NCI-H128 (cell line): ENCODE data around the gene U2SURP.

Experiments
- DNase-seq: peaks from one replicate; lab custom pipeline; 2025; ENCODE audit not compliant: unreplicated experiment; lab: John Stamatoyannopoulos, UW

U2SURP gene

DNA sequence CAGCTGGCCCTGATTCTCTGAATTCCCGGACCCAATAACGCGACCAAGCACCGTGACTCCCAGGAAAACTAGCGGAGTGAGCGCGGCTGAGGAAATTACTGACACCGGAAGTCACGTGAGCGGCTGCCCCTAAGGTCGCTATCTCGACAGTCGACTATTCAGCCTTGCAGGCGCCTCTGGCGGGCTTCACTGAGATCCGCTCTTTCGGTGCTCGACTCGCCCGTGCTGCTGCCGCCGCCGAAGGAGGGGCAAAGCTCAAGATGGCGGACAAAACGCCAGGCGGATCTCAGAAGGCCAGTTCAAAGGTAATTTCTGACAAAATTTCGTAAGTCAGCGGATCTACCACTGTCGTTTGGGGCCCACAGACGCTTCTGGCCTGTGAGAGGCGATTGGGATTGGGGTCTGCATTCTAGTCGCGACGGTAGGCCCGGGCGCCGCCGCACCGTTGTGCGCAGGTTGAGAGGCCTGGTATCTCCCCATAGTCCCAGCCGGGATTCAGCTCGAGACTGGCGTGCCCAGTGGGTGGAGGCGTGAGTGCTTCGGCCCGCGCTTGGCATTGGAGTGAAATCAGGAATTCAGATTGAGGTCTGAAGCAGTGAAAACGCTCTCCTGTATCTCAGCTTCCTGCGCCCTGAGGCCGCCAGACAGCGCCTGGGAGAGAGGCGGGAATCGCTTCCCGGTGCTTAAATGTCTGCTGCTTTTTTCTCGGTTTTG, at the start of gene U2SURP:
Gene U2SURP, plus strand, starts transcription at position 202 of the 714 bp plus-strand sequence. Its CDS starts 59 bp downstream, at position 261.
- DNase-seq: peak; percentile 95

DNA sequence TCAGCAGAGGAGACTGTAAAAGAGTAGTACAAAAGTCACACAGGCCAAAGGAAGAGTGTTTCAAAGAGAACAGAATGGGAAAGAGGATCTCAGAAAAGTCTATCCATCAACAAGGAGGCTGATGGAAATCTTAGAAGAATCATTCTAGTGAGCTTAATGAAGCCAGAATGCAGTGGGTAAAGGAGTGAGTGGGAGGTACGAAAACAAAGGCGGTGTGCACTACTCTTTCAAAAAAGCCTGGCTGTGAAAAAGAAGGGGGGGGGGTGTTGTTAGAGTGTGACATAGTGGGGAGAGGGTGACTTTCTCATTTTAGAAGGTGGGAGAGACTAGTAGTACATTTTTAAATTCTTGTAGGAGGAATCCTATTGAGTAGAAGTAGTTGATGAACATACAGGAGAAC, 49.6 kb upstream of the U2SURP start:
- DNase-seq: no peak

DNA sequence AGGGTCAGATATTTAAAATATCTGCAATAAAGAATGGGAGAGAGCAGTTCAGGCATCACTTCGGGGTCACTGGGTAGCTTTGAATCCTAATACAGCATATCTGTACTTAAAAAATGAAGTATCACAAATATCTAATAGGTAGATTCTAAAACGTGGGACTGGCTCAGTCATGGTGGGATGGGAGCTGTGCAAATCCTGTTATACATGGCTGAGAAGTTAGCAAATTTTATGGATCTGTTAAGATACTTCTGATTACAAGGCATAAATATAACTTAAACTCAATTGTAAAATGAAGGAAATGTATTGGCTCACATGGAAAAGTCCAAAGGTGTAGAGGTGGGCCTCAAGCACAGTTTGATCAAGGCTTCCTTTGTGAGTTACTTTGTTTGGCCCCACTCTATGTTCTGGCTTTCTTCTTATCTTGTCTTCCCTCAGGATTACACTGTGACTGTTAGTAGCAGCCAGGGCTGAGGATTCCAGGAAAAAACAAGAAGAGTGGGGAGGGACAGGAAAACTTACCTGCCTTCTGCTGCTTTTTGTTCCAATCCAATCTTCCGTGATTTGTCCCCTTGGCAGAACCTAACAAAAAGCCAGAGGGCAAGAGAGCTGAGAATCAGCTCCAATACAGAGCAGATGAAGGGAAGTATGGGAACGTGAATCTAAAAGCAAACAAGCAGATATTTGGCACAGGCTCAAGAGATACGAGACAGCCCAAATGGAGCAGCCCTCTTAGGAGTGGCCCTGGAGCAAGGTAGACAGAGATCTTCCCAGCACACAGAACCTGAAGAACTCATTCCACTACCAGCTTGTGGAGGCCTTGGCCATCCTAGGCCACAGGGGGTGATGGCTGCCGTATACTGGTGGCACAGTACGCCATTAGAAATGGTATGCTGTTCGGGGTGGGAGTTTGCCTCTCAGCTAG, 48.8 kb upstream of the U2SURP start:
- DNase-seq: no peak

DNA sequence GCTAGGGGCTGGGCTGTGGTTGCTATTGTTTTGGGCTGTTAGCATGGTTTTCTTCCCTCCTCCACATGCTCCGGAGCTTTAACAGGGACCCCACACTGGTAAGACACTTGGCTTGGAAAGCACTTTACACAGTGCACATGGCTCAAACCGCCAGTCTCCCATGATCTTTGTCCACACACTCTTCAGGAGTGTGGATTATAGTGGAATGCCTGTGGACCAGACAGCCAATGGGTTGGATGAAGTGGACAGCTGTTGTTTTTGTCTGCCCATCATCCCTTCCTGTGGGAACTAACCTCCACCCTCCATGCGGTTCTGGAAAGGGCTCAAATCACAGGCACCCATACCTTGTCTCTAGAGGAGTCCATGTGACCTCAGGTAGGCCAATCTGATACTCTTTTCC, 47.9 kb upstream of the U2SURP start:
- no peak for DNase-seq

DNA sequence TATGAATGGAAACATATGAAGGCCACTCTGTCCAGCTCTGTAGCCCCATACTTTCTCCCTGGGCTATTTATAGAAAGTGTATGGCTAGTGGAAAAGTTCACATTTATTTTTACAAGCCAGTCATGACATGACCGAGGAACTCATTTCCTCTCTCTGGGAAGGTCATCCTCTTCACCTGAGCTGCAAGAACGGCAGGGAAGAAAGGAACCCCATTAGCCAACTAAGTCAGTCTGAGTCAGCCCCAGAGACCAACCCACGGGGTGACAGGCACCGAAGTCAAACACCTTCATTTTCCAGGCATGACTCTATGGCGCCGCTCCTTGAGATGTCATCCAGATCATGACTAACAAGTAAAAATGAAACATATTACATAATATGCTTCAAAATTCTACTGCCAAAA, 42.7 kb upstream of the U2SURP start:
- DNase-seq: no peak

DNA sequence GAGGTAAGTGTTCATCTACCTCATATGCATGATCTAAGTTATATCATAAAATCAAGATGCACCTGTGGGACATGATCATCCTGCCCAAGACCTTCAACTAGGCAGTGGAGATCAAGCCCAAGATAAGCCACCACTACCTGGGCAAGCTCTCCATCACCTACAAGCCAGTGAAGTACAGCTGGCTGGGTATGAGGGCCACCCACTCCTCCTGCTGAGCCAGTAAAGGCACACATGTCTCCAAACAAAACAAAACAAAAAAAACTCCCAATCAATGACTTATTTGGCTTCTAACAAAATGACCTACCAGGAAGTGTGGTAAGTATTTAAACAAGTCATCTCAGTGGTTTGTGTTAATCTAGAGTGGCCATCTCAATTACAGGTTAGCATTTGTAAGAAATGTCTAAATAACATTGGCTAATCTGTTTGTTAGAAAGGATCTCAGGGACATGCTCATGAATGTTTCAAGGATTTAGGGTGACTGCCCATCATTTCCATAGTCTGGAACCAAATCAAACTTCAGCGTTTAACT, 41.0 kb upstream of the U2SURP start:
- DNase-seq: no peak

DNA sequence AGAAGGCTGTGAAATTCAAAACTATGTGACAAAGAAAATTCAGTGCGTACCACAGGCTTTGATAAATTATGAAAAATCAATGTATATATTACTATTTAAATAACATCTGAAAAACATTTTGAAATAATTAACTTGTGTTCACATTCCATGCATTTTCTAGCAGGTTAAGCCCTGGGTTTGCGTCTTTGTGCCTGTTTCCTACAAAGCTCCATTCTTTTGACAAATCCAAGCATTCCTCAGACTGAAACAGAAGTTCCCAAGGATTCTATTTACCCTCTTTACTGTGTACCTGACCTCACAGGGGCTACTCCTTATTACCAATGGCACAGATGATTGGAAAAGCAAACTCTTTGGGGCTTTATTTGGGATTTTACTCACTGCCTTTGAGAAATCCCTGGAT, 39.8 kb upstream of the U2SURP start:
- DNase-seq: no peak

DNA sequence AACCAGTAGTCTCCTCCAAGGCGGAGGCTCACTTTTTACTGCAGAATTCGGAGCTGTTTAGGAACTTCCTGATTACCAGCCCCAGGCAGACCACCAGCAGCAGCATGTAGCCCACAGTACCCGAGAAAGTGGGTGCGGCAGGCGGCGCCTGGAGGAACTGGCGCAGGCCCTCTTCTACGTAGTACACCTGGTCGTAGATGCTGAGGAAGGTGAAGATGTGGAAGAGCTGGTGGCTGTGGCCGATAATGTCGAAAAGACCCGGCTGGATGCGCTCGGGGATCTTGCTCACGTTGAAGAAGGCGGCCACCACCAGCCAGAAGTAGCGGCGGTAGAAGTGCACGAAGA, 39.2 kb upstream of the U2SURP start:
- DNase-seq: no peak

DNA sequence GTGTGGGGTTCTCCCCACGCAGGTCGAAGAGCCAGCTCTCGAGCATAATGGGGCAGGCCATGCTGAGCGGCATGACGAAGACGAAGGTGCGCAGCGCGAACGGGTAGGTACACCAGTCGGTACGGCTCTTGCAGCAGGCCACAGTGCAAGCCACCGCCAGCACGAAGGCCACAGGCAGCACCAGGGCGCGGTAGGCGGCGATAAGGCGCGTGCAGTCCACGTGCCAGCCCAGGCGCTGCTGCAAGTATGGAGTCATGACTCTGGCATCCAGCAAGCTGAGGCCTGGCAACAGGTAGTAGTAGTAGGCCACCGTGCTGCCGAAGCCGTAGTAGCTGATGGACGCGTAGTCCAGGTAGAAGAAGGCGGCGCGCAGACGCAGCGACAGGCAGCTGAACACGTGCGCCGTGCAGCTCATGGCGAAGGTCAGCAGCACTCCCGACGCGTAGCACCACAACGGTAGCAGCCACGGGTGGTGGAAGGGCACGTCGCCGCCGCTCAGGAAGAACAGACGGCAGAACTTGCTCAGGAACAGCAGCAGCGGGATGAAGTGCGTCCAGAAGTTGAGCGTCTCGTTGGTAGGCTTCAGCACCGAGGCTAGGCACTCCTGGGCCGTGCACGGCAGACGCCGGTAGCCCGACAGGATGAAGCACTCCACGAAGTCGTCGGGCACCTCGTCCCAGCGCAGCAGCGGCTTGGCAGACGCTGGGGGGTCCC, 38.7 kb upstream of the U2SURP start:
- DNase-seq: no peak

DNA sequence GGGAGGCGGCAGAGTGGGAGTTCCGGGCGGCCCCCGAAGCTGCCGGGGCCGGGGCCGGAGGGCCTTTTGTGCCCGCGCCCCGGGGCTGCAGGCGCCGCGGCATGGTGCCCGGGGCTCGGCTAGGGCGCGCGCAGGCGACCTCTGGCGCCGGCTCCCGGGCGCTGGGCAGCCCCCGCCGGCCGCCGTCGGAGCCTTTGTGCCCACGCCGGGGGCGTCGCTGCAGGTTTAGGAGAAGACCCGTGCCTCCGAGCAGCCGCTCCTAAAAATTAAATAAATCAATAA, 38.2 kb upstream of the U2SURP start:
- DNase-seq: no peak

DNA sequence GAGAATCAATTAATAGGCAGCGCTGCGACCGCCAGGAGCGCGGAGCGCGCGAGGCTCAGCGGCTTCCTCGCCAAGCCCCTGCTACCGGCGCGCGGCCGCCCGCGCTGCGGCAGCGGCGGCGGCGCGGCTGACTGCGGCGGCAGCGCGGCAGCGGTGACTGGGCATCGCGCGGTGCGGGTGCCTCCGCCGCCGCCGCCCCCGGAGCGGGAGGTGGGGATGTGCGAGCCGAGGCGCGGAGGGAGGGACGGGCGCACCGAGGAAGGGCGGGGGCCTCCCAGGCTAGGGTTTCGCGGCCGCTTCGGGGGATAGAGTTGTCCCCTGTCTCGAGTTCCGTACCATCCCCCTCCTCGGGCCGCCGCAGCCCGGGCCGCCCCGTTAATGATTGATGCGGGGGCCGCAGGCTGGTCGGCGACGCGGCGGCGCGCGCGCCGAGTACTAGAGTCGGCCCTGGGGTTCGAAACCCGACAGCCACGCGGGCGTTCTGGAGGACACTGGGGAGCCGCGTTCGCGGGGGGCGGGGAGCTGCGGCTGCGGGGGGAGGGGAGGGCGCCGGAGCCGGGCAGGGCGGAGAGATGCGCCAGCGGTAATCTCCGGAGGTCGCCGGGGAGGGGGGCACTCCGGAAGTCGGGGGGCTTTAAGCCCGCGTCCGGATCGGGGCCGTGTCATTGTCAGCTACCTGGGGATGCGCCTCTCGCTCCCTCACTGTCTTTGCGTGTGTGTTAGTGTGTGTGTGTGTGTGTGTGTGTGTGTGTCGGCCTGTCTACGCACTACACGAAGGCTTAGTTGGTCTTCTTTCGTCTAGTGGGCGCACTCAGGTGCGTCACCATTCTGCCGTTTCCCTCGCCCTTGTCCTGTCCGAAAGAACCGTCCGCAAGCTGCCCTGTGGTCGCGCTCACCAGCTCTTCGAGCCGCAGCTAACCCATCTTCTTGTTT, 37.6 kb upstream of the U2SURP start, which contains the start of gene PAQR9:
Gene PAQR9, minus strand, starts transcription at position 159 of the 933 bp plus-strand sequence. CDS start 338 bp downstream, outside the sequence.
- no peak for DNase-seq

DNA sequence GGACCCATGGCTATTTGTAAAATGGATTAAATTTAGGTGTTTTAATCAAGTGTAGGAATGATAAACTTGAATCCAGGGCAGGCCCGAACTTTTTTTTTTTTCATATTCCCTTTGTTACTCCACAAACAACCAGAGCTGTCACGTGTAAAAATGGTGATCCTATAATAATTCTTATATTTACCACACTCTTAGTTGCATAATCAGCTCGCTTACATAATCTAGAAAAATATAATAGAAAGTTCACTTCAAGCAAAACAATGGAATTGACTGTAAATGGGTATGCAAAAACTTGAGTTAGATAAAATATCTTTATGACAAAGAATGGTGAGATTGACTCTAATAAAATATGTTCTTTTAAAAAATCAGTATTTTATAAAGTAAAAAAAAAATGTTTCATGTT, 35.8 kb upstream of the U2SURP start:
- DNase-seq: no peak

DNA sequence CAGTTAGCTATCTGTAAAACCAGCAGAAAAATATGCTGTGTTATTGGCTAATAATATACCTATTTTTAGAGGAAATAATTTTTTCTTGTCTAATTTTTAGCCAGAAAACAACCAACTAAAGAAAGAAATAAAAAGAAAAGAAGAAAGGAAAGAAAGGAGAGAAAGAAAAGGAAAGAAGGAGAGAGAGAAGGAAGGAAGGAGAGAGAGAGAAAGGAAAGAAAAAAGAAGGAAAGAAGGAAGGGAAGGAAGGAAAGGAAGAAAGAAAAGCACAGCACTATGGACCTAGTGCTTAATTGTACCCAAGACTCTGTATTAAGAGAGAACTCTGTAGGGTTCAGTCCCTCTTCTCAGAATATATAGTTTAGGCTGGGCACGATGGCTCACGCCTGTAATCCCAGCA, 34.6 kb upstream of the U2SURP start:
- no peak for DNase-seq

DNA sequence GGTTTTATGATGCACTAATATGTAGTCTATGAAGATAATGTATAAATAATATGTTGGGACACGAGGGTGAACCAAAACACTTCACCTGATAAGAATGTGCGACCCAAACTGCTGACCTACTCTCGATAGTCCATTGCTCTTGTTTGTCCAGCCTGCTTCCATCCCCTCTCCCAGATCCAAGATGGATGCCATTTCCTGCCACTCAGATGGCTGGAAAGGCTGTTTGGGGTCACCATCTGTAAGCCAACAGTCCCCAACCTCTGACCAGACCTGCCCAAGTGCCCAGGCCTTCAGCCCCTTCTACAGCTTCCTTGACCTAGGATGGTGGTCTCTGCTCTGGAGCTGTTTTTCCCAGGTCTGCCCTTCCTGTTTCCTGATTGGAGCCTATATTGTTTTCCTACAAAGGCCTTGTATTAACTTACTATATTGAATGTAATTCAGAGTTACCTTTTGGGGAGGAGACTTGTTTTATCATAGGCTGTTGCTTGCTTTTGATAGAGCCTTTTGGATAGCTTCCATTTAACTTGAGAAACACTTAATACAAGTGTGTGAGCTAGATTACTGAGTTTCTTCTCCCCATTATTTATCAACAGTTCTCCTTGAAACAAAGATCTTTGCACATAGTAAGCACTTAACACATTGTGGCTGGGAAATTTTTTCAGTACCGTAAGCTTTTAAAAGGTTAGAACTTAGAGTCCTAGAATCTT, 32.9 kb upstream of the U2SURP start:
- no peak for DNase-seq

DNA sequence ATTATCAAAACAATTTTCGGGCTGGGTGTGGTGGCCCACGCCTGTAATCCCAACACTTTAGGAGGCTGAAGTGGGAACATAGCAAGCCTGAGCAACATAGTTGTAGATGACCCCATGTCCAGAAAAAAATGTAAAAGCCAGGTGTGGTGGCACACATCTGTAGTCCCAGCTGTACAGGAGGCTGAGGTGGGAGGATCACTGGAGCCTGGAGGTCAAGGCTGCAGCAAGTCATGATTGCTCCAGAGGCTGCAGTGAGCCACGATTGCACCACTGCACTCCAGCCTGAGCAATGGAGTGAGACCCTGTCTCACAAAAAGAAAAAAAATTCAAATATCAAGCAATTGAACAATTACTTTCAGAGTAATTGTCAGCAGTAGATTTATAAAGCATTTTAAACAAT, 29.9 kb upstream of the U2SURP start:
- DNase-seq: no peak

DNA sequence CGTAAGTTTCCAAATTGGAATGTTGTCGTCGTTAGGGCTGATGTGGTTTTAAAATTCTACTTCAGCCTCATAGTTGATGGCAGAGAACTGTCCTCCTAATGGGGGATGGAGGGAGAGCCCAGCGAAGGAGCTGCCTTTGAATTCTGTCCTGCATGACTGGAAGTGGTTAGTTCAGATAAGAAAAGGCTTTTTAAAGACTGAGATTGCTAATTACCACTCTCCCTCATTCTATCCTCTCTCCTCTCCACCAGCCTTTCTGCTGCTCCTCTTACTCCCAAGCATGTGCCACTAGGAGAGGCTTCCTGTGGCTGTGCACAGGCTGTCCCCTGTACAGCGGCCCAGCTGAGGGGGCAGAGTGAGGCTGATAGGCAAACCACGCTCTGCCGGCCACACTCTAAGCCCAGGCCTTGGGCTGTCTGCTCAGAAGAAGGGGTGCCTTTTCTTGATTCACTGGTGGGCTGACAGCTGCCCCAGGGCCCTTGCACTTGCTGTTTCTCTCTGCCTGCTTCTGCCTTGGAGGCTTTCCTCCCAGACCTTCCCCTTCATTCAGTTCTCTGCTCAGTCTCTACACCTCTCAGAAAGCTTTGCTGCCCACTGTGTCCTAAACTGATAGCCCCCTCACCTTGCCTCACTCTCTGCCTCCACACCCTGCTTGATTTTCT, 29.1 kb upstream of the U2SURP start:
- DNase-seq: no peak

DNA sequence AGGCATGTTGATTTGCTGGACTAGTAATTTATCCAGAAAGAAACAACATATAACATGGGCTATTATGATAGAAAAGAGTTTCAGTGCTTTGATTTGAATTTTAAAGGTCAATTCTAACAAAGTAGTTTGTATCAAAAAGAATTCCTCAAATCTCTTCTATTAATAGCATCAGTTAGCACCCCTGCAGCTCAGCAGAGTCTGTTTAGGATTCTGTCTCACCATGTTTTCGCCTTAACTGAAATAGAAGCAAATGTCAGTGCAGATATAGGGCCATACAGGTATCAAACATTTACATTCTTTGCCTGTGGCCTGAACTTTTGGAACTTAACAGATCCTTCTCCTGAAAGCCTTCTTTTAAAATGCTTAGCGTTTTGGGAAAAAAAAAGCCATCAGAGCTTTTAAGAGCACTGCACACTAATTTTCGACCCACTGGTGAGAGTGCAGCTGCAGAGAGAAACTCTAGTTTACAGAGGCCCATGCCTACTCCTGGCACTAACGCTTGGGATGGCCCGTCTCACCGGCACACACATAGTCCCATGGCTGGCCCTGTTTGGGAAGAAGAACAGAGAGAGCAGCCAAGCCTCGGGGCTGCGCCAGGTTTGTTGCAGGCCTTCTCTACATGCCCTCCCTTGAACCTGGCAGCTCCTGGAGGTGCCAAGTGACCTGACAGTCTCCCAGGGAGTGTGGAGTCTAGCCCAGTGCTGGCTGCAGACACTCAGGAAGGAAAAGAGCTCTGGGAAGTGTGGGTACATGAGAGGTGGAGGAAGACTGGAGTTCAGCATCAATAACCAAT, 28.0 kb upstream of the U2SURP start:
- no peak for DNase-seq

DNA sequence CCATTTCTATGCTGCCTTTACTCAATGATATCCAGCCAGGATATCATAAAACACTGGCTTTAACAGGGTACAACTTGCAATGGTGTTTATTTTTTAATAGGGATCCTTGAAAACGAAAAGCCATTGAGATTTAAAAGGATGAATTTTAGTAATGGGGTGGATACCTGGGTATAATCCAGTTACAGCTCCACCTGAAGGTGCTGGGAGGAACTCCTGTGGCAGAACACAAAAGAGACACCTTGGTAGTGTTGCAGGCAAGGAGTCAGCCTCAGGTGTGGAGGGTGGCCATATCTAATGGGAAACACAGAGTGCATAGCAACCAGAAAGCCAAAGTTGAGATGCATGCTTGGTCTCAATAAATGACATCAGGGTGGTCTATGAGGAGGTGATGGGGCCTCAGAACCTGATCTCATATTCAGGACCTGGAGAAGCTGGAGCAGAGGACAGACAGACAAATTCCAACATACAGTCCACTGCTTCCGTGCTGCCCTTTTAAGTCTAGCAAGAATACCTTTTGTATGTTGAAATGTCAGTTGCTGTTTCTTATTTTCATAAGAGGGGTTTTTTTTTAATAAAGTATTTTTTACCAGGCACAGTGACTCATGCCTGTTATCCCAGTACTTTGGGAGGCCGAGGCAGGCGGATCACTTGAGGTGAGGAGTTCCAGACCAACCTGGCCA, 25.9 kb upstream of the U2SURP start:
- DNase-seq: no peak
